ENCODE results near the gene UTP25.

GRCh38 chr1:209807509-209807908, 20.3 kb upstream of the UTP25 start:
- TF ChIP-seq, protein P1, sequence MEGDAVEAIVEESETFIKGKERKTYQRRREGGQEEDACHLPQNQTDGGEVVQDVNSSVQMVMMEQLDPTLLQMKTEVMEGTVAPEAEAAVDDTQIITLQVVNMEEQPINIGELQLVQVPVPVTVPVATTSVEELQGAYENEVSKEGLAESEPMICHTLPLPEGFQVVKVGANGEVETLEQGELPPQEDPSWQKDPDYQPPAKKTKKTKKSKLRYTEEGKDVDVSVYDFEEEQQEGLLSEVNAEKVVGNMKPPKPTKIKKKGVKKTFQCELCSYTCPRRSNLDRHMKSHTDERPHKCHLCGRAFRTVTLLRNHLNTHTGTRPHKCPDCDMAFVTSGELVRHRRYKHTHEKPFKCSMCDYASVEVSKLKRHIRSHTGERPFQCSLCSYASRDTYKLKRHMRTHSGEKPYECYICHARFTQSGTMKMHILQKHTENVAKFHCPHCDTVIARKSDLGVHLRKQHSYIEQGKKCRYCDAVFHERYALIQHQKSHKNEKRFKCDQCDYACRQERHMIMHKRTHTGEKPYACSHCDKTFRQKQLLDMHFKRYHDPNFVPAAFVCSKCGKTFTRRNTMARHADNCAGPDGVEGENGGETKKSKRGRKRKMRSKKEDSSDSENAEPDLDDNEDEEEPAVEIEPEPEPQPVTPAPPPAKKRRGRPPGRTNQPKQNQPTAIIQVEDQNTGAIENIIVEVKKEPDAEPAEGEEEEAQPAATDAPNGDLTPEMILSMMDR (conservative IDR thresholded peaks at IDR 0.05), result no peak
- TF ChIP-seq ZFX (IDR thresholded peaks at IDR 0.05), result no peak

Data from C4-2B (cell line).